Peyer's patch (tissue), 4 donors: ENCODE results near the gene HOXC4. TPM values are rescaled to one million over a fixed set of nuclear protein-coding genes. Genes with fewer than 3 reads are reported as not detected.

Experiments
- DNase-seq, 3 donors: peaks; one replicate each; pipeline ENCODE4 v3.0.0-alpha.2; 2017 to 2019
- H3K27ac ChIP-seq, 4 donors: fragments of 200-600 bp; sonication (generic); one replicate each; pipeline ENCODE4 v1.5.1; 2016 to 2019
- H3K27me3 ChIP-seq, 2 donors: fragments of 200-600 bp; sonication (generic); one replicate each; pipeline ENCODE4 v1.5.1; 2019
- H3K36me3 ChIP-seq, 3 donors: fragments of 200-600 bp; sonication (generic); one replicate each; pipeline ENCODE4 v1.5.1; 2016 to 2019
- H3K4me1 ChIP-seq, 4 donors: fragments of 200-600 bp; sonication (generic); one replicate each; pipeline ENCODE4 v1.5.1; 2016 to 2019
- H3K4me3 ChIP-seq, 4 donors: fragments of 200-600 bp; sonication (generic); 1 replicate in 3 of 4; 2 replicates in 1 of 4; pipeline ENCODE4 v1.5.1; 2016 to 2019; ENCODE audit warnings: mild to moderate bottlenecking in 1 of 4
- H3K9me3 ChIP-seq, 4 donors: fragments of 200-600 bp; sonication (generic); one replicate each; pipeline ENCODE4 v1.5.1; 2016 to 2019; ENCODE audit warnings: mild to moderate bottlenecking in 1 of 4
- CTCF ChIP-seq, 6 experiments: fragments of 450-650 bp in 4 of 6; fragments of 200-600 bp in 2 of 6; sonication (generic) in 1 of 6; IDR thresholded peaks; one replicate each; pipeline ENCODE4 v1.5.1; 2017 to 2019; ENCODE audit warnings: antibody characterized with exemption in 6 of 6, mild to moderate bottlenecking in 3 of 6, moderate library complexity in 1 of 6
- POLR2A ChIP-seq, 2 donors: fragments of 450-650 bp; IDR thresholded peaks; one replicate each; pipeline ENCODE4 v1.5.1; 2017; ENCODE audit warnings: antibody characterized with exemption in 2 of 2, mild to moderate bottlenecking in 2 of 2, moderate library complexity in 2 of 2
- total RNA-seq, 4 donors: library from RNA; depleted of rRNA; stranded (reverse); fragments of >200 nt; gene quantifications; one replicate each; pipeline ENCODE4 v1.1.0, GENCODE V29; 2016

Gene HOXC4
- total RNA-seq, 4 donors from 2014 or later, result 1.1 to 8.3 (median 1.8) TPM

- H3K27me3 ChIP-seq, result peaks cover 0 to 15% of the 10 kb centered on the region in 2 donors
- TF ChIP-seq CTCF (IDR thresholded peaks at IDR 0.05) (no peak), POLR2A (IDR thresholded peaks at IDR 0.05) (no peak)
- no peak for DNase-seq
Observed at GRCh38 chr12:54017027-54017788, 36.4 kb upstream of the HOXC4 start.

GRCh38 chr12:54017878-54018467 lies 35.7 kb upstream of the HOXC4 start:
- DNase-seq, result peak; percentile 75 to 90 (median 80)
- peak overlapping the region; percentile 34 to 56 (median 47) for H3K4me3 ChIP-seq
- no peaks in the 10 kb centered on the region for H3K9me3 ChIP-seq
- peak overlapping the region; percentile 76 to 94 (median 82) for H3K27ac ChIP-seq
- peaks cover 0 to 18% (median 5%) of the 10 kb centered on the region in 4 donors for H3K4me1 ChIP-seq
- H3K36me3 ChIP-seq, result no peaks in the 10 kb centered on the region
- H3K27me3 ChIP-seq, result peaks cover 0 to 15% of the 10 kb centered on the region in 2 donors
- TF ChIP-seq CTCF (IDR thresholded peaks at IDR 0.05) (no peak), POLR2A (IDR thresholded peaks at IDR 0.05) (peak in 1 of 2 donors; percentile 12)

More at GRCh38 chr12:54017027-54017788, 36.4 kb upstream of the HOXC4 start:
- no peaks in the 10 kb centered on the region for H3K36me3 ChIP-seq
- H3K27ac ChIP-seq, result peak overlapping the region; percentile 76 to 94 (median 82)
- H3K4me1 ChIP-seq, result peaks cover 0 to 18% (median 5%) of the 10 kb centered on the region in 4 donors
- peak overlapping the region; percentile 34 to 56 (median 47) for H3K4me3 ChIP-seq
- H3K9me3 ChIP-seq, result no peaks in the 10 kb centered on the region

- H3K4me3 ChIP-seq, result peak overlapping the region; percentile 34 to 56 (median 47)
- peaks cover 0 to 18% (median 5%) of the 10 kb centered on the region in 4 donors for H3K4me1 ChIP-seq
- peaks cover 0 to 15% of the 10 kb centered on the region in 2 donors for H3K27me3 ChIP-seq
- peak in 1 of 3 donors; percentile 51 for DNase-seq
- no peaks in the 10 kb centered on the region for H3K36me3 ChIP-seq
- H3K27ac ChIP-seq, result peak overlapping the region; percentile 76 to 94 (median 82)
- H3K9me3 ChIP-seq, result no peaks in the 10 kb centered on the region
- TF ChIP-seq POLR2A (IDR thresholded peaks at IDR 0.05) (no peak), CTCF (IDR thresholded peaks at IDR 0.05) (no peak)
Observed at GRCh38 chr12:54018468-54018984, 35.1 kb upstream of the HOXC4 start.

GRCh38 chr12:54019091-54019811 lies 34.4 kb upstream of the HOXC4 start:
- DNase-seq, result peak in 1 of 3 donors; percentile 46
- H3K36me3 ChIP-seq, result no peaks in the 10 kb centered on the region
- H3K4me1 ChIP-seq, result peaks cover 0 to 18% (median 5%) of the 10 kb centered on the region in 4 donors
- H3K4me3 ChIP-seq, result peak overlapping the region; percentile 7 to 56 (median 33)
- peak overlapping the region; percentile 76 to 94 (median 82) for H3K27ac ChIP-seq
- H3K27me3 ChIP-seq, result peaks cover 0 to 14% of the 10 kb centered on the region in 2 donors
- H3K9me3 ChIP-seq, result no peaks in the 10 kb centered on the region
- TF ChIP-seq POLR2A (IDR thresholded peaks at IDR 0.05) (no peak), CTCF (IDR thresholded peaks at IDR 0.05) (no peak)

GRCh38 chr12:54019924-54020590 lies 33.6 kb upstream of the HOXC4 start:
- peak overlapping the region in 2 of 4 donors; percentile 45 to 56 for H3K4me3 ChIP-seq

More at GRCh38 chr12:54019924-54020590, 33.6 kb upstream of the HOXC4 start:
- peaks cover 0 to 8% of the 10 kb centered on the region in 2 donors for H3K27me3 ChIP-seq
- H3K36me3 ChIP-seq, result no peaks in the 10 kb centered on the region
- no peaks in the 10 kb centered on the region for H3K9me3 ChIP-seq
- TF ChIP-seq POLR2A (IDR thresholded peaks at IDR 0.05) (no peak), CTCF (IDR thresholded peaks at IDR 0.05) (no peak)
- H3K4me1 ChIP-seq, result peaks cover 0 to 18% (median 5%) of the 10 kb centered on the region in 4 donors
- peak overlapping the region; percentile 76 to 94 (median 82) for H3K27ac ChIP-seq
- DNase-seq, result no peak
